H1 (cell line): ENCODE results near the gene ZACN. TPM values are rescaled to one million over a fixed set of nuclear protein-coding genes. Genes with fewer than 3 reads are reported as not detected.

Experiments used
- CTCF ChIA-PET: fragments of 300-600 bp; sonication (Branson Sonifier 250); formaldehyde crosslinking; loops from one replicate; lab custom pipeline; 2021; ENCODE audit not compliant: partially characterized antibody; lab: Charles Lee
- POLR2A ChIA-PET: fragments of 300-600 bp; sonication (Branson Sonifier 250); formaldehyde crosslinking; loops from one replicate; lab custom pipeline; 2021; ENCODE audit warnings: inconsistent platforms; ENCODE audit not compliant: partially characterized antibody; lab: Charles Lee
- DNase-seq, 2 experiments: peaks; one replicate each; pipeline versions ENCODE4 v3.0.0 to v3.0.0-alpha.2; 2010 to 2022; ENCODE audit warnings: low spot score in 2 of 2, low read depth in 1 of 2, mixed read lengths in 1 of 2
- FAIRE-seq: peaks from 2 replicates; lab custom pipeline; 2011; peaks lifted over from hg19 to GRCh38; lab: Jason Lieb, UNC
- H2AFZ ChIP-seq: 2 replicates; pipeline ENCODE4 v1.8.1; 2012; ENCODE audit warnings: low read length, inconsistent platforms
- H2AK5ac ChIP-seq: 2 replicates; pipeline ENCODE4 v1.6.1; 2013; ENCODE audit warnings: low read depth, low read length
- H2BK120ac ChIP-seq: replicated peaks from 2 replicates; pipeline ENCODE3; 2013; ENCODE audit warnings: low read depth, low read length, inconsistent platforms
- H2BK12ac ChIP-seq: 2 replicates; pipeline ENCODE4 v1.6.1; 2013; ENCODE audit warnings: low read depth, low read length
- H2BK15ac ChIP-seq: 2 replicates; pipeline ENCODE4 v1.6.1; 2013; ENCODE audit warnings: low read length
- H2BK20ac ChIP-seq: 2 replicates; pipeline ENCODE4 v1.6.1; 2013; ENCODE audit warnings: low read length
- H2BK5ac ChIP-seq: 2 replicates; pipeline ENCODE4 v1.6.1; 2013; ENCODE audit warnings: low read depth, low read length
- H3K14ac ChIP-seq: 2 replicates; pipeline ENCODE4 v1.6.1; 2013; ENCODE audit warnings: inconsistent platforms; ENCODE audit not compliant: insufficient read length
- H3K18ac ChIP-seq: 2 replicates; pipeline ENCODE4 v1.6.1; 2013; ENCODE audit warnings: low read length; ENCODE audit errors: extremely low read depth
- H3K23ac ChIP-seq: 2 replicates; pipeline ENCODE4 v1.6.1; 2013; ENCODE audit warnings: inconsistent platforms; ENCODE audit not compliant: insufficient read length
- H3K23me2 ChIP-seq: 2 replicates; pipeline ENCODE4 v1.6.1; 2013; ENCODE audit warnings: low read depth, low read length
- H3K27ac ChIP-seq: 2 replicates; pipeline ENCODE4 v1.6.1; 2011; ENCODE audit warnings: low read depth, low read length, inconsistent platforms
- H3K27me3 ChIP-seq, 4 experiments: replicated peaks in 1 of 4; 1 replicate in 1 of 4; 2 replicates in 3 of 4; pipeline versions ENCODE4 v1.6.1 to v1.8.1; 2011 to 2013; ENCODE audit warnings: low read length in 3 of 4, mild to moderate bottlenecking in 3 of 4, inconsistent platforms in 2 of 4, mixed read lengths in 2 of 4, moderate library complexity in 1 of 4; ENCODE audit not compliant: control insufficient read depth in 3 of 4, insufficient read depth in 3 of 4; ENCODE audit errors: extremely low read depth in 1 of 4
- H3K36me3 ChIP-seq, 4 experiments: 2 replicates each; pipeline versions ENCODE4 v1.6.1 to v1.8.1; 2011 to 2013; ENCODE audit warnings: mild to moderate bottlenecking in 4 of 4, low read length in 3 of 4, moderate library complexity in 2 of 4, control low read depth in 1 of 4, inconsistent platforms in 1 of 4; ENCODE audit not compliant: insufficient read depth in 4 of 4, control insufficient read depth in 2 of 4
- H3K4ac ChIP-seq: replicated peaks from 2 replicates; pipeline ENCODE3; 2013; ENCODE audit warnings: low read length, low read depth, mixed read lengths, inconsistent platforms; ENCODE audit not compliant: insufficient read length
- H3K4me1 ChIP-seq, 4 experiments: replicated peaks in 1 of 4; 1 replicate in 1 of 4; 2 replicates in 3 of 4; pipeline versions ENCODE4 v1.6.1 to v1.8.1; 2011 to 2013; ENCODE audit warnings: low read length in 3 of 4, inconsistent platforms in 2 of 4, mixed read lengths in 1 of 4; ENCODE audit not compliant: insufficient read depth in 4 of 4, control insufficient read depth in 3 of 4
- H3K4me2 ChIP-seq, 2 experiments: 2 replicates each; pipeline versions ENCODE4 v1.6.1 to v1.8.1; 2011 to 2013; ENCODE audit warnings: low read depth in 2 of 2, low read length in 2 of 2, control low read depth in 1 of 2, inconsistent platforms in 1 of 2, mild to moderate bottlenecking in 1 of 2; ENCODE audit not compliant: insufficient read depth in 1 of 2
- H3K4me3 ChIP-seq, 4 experiments: fragments of 200-600, 300-600 bp in 1 of 4; sonication (generic), shearing (Covaris generic), sonication (Bioruptor Twin) in 1 of 4; 2 replicates each; pipeline versions ENCODE4 v1.5.1 to v1.8.1; 2011 to 2016; ENCODE audit warnings: low read length in 4 of 4, low read depth in 3 of 4, control low read depth in 2 of 4, inconsistent platforms in 2 of 4, mild to moderate bottlenecking in 2 of 4, mixed read lengths in 1 of 4, moderate library complexity in 1 of 4; ENCODE audit not compliant: insufficient read depth in 2 of 4; ENCODE audit errors: extremely low read depth in 1 of 4
- H3K56ac ChIP-seq: replicated peaks from 2 replicates; pipeline ENCODE3; 2013; ENCODE audit warnings: low read depth, mild to moderate bottlenecking, mixed read lengths, low read length, inconsistent platforms; ENCODE audit not compliant: insufficient read length
- H3K79me1 ChIP-seq: 2 replicates; pipeline ENCODE4 v1.6.1; 2013; ENCODE audit warnings: low read depth, low read length, control low read depth
- H3K79me2 ChIP-seq, 2 experiments: 2 replicates each; pipeline versions ENCODE4 v1.6.1 to v1.8.1; 2012 to 2013; ENCODE audit warnings: low read length in 2 of 2, mild to moderate bottlenecking in 2 of 2, inconsistent platforms in 1 of 2; ENCODE audit not compliant: insufficient read depth in 2 of 2, control insufficient read depth in 1 of 2
- H3K9ac ChIP-seq, 4 experiments: replicated peaks in 1 of 4; 1 replicate in 1 of 4; 2 replicates in 3 of 4; pipeline versions ENCODE4 v1.6.1 to v1.8.1; 2011 to 2013; ENCODE audit warnings: low read depth in 3 of 4, low read length in 3 of 4, control low read depth in 2 of 4, mild to moderate bottlenecking in 2 of 4, moderate library complexity in 2 of 4, inconsistent platforms in 1 of 4; ENCODE audit errors: extremely low read depth in 1 of 4
- H3K9me3 ChIP-seq, 2 experiments: 2 replicates each; pipeline versions ENCODE4 v1.6.1 to v1.8.1; 2012 to 2013; ENCODE audit warnings: mild to moderate bottlenecking in 2 of 2, moderate library complexity in 2 of 2, control low read depth in 1 of 2, inconsistent platforms in 1 of 2, low read depth in 1 of 2, low read length in 1 of 2, mixed read lengths in 1 of 2; ENCODE audit not compliant: insufficient read depth in 2 of 2
- H4K20me1 ChIP-seq, 2 experiments: replicated peaks in 1 of 2; 2 replicates each; pipeline versions ENCODE3 to v1.8.1; 2011 to 2013; ENCODE audit warnings: inconsistent platforms in 2 of 2, low read length in 2 of 2, mild to moderate bottlenecking in 1 of 2; ENCODE audit not compliant: insufficient read depth in 2 of 2, control insufficient read depth in 1 of 2
- H4K5ac ChIP-seq: 2 replicates; pipeline ENCODE4 v1.6.1; 2013; ENCODE audit warnings: low read length, low read depth, mixed read lengths, inconsistent platforms; ENCODE audit not compliant: insufficient read length
- H4K8ac ChIP-seq: 2 replicates; pipeline ENCODE4 v1.8.0; 2013; ENCODE audit warnings: mild to moderate bottlenecking, moderate library complexity, low read length, inconsistent platforms; ENCODE audit not compliant: insufficient read depth; ENCODE audit errors: extremely low read depth
- H4K91ac ChIP-seq: replicated peaks from 2 replicates; pipeline ENCODE3; 2013; ENCODE audit warnings: low read length, mixed read lengths, inconsistent platforms; ENCODE audit not compliant: insufficient read length
- GABPA ChIP-seq: IDR thresholded peaks from 2 replicates; pipeline ENCODE4 v1.6.1; 2011; ENCODE audit warnings: mild to moderate bottlenecking, low read length, moderate library complexity, borderline replicate concordance; ENCODE audit not compliant: insufficient read depth
- JUND ChIP-seq: IDR thresholded peaks from 2 replicates; pipeline ENCODE4 v1.6.1; 2011; ENCODE audit warnings: mild to moderate bottlenecking, improper control_type of control experiment, low read length
- POLR2AphosphoS5 ChIP-seq: IDR thresholded peaks from 2 replicates; pipeline ENCODE4 v1.6.1; 2011; ENCODE audit warnings: low read depth, low read length
- WGBS, 2 experiments: shearing (Covaris generic) in 1 of 2; methylation state at CpG; one replicate each; pipeline versions ENCODE4 v1.1.6 to v1.1.7; 2013 to 2015; ENCODE audit warnings: low lambda C conversion rate in 2 of 2, mixed read lengths in 2 of 2, inconsistent platforms in 1 of 2, low coverage in 1 of 2, missing lambda C conversion rate in 1 of 2; ENCODE audit not compliant: insufficient replicate concordance in 2 of 2, insufficient coverage in 1 of 2, insufficient read length in 1 of 2; ENCODE audit errors: extremely low coverage in 1 of 2, missing lambda C conversion rate in 1 of 2; 5-methylcytosine and 5-hydroxymethylcytosine counted together
- polyA plus RNA-seq, 7 experiments: library from polyadenylated mRNA; depleted of rRNA in 3 of 7; stranded (reverse) in 5 of 7; unstranded in 2 of 7; fragments of >200 nt in 5 of 7; fragments of 200-250 nt in 2 of 7; gene quantifications; 1 replicate in 5 of 7; 2 replicates in 1 of 7; 4 replicates in 1 of 7; pipeline versions ENCODE4 v1.2.1 to v1.2.3, GENCODE V29; 2011 to 2013; ENCODE audit warnings: missing spikeins in 2 of 7, mixed read lengths in 2 of 7
- total RNA-seq: library from RNA; stranded (reverse); fragmentation: NEBNext Ultra II Directional; extraction: Animal tissue kit (Norgen Biotek cat#: 25700); gene quantifications from 2 replicates; pipeline ENCODE4 v1.2.1, GENCODE V29; 2021

ZACN gene
- total and polyA plus RNA-seq, 2 of the 8 experiments (the other 6 are each of a cell fraction or from before 2014, with no cell fraction given), result 0.26 TPM; not detected in 1

DNA sequence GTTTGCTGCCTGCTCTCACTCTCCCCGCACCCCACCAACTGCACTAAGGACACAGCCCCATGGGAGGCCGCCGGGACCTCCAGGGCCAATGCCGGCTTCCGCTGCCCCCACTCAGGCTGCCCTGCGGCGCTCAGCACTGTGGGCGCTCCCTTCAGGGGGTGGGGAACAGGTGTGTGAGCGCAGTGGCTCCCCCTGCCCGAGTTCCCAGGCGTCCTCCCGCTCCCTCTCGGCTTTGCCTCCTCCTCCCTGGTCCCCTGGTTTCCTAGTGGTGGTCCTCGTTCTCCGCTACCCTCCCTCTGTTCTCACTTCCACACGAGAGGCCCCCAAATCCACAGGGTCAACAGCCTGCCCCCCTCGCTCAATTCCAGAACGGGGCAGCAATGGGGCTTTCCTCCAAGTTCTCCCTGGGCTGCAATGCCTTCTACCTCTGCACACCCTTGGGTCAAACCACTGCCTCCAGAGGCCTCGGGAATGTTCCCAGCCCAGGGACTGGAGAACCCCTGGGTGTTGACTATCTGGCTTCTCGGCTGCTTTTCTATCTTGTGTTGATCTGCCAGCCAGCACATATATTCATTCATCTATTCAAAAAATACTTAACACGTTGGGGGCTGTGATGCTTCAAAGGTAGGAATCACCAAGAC, 52.2 kb downstream of the ZACN start:
- H3K79me2 ChIP-seq, result no peaks in the 10 kb centered on the region
- H4K20me1 ChIP-seq, result no peaks in the 10 kb centered on the region
- ChIA-PET POLR2A (interaction anchor here (0.7 to 9.3 kb wide), 4 partner anchors 9 to 50 kb away, joined by 3 to 70 read pairs (median 34); partner anchors contain the start of gene FOXJ1), CTCF (interaction anchor here (0.6 to 41.5 kb wide), 12 partner anchors 11 to 157 kb away, joined by 3 to 778 read pairs (median 4); partner anchors contain the start of gene FOXJ1)
- H3K14ac ChIP-seq, result no peak overlapping the region
- no peak overlapping the region; the same call in 1 of the 2 replicates for H2BK15ac ChIP-seq
- H2BK120ac ChIP-seq, result peak overlapping the region; percentile 45
- no peaks in the 10 kb centered on the region for H3K79me1 ChIP-seq
- peak overlapping the region; percentile 95; the same call in 1 of the 2 replicates for H2BK12ac ChIP-seq
- peaks cover 11% of the 10 kb centered on the region; the same call in 1 of the 2 replicates for H3K23me2 ChIP-seq
- FAIRE-seq (no peak), DNase-seq (no peak)
- WGBS, 2 experiments, result 37% methylated on average over 21 of the region's 21 CpGs; no CpG with 5 or more reads in 1 of the 2 experiments
- no peak overlapping the region for H3K56ac ChIP-seq
- H3K23ac ChIP-seq, result no peak overlapping the region
- H3K4ac ChIP-seq, result peak overlapping the region; percentile 30
- peak overlapping the region in 1 of 4 experiments; percentile 47; a peak in 1 of 8 replicates for H3K4me3 ChIP-seq
- H3K27ac ChIP-seq, result no peak overlapping the region
- peak overlapping the region; percentile 80; the same call in 1 of the 2 replicates for H2AK5ac ChIP-seq
- H2AFZ ChIP-seq, result no peak overlapping the region
- TF ChIP-seq GABPA (no peak), JUND (no peak), POLR2AphosphoS5 (no peak)
- H4K91ac ChIP-seq, result peak overlapping the region; percentile 95
- H2BK5ac ChIP-seq, result peak overlapping the region; percentile 96; the same call in 1 of the 2 replicates
- peak overlapping the region; percentile 68 to 69 for H3K4me2 ChIP-seq
- H4K8ac ChIP-seq, result peak overlapping the region; percentile 12; the same call in 1 of the 2 replicates
- peak overlapping the region; percentile 2 for H4K5ac ChIP-seq
- H3K18ac ChIP-seq, result peak overlapping the region; percentile 83
- peaks cover 0 to 15% (median 4%) of the 10 kb centered on the region in 4 experiments; a peak in 4 of 7 replicates for H3K27me3 ChIP-seq
- no peaks in the 10 kb centered on the region for H3K36me3 ChIP-seq
- peak overlapping the region; percentile 86; the same call in 1 of the 2 replicates for H2BK20ac ChIP-seq
- no peak overlapping the region for H3K9ac ChIP-seq
- H3K4me1 ChIP-seq, result peaks cover 18 to 49% (median 41%) of the 10 kb centered on the region in 4 experiments
- no peaks in the 10 kb centered on the region for H3K9me3 ChIP-seq
